Activated B cell treated with CpG ODN at 0.5 μM for 24 hours (primary cell): Measurements from ENCODE around the gene PRMT5. TPM values are rescaled to one million over a fixed set of nuclear protein-coding genes. Genes with fewer than 3 reads are reported as not detected.
"Not testable (repeated sequence)": the region's sequence is repeated elsewhere in the genome, so short reads cannot be mapped to it uniquely, and the experiment has no call there.

Experiments
- ATAC-seq: fragments of 200-7000 bp; cut with Tn5 transposase; one replicate; pipeline ENCODE4 v1.10.0; 2021; ENCODE audit warnings: low read depth, mild to moderate bottlenecking, moderate library complexity
- CTCF ChIA-PET: fragments of 350-600 bp; sonication (Branson Sonifier 250); formaldehyde crosslinking; loops from one replicate; lab custom pipeline; 2021; ENCODE audit warnings: antibody characterized with exemption; lab: Charles Lee
- POLR2A ChIA-PET: fragments of 350-600 bp; sonication (Branson Sonifier 250); formaldehyde crosslinking; loops from one replicate; lab custom pipeline; 2021; ENCODE audit warnings: antibody characterized with exemption; lab: Charles Lee
- DNase-seq: peaks from one replicate; pipeline ENCODE4 v3.0.0; 2022
- H3K27ac Mint-ChIP-seq: one replicate; pipeline ENCODE4 v1.8.0; 2020; ENCODE audit warnings: mixed read lengths
- H3K27me3 Mint-ChIP-seq: one replicate; pipeline ENCODE4 v1.8.0; 2021; ENCODE audit warnings: mixed read lengths
- H3K36me3 Mint-ChIP-seq: one replicate; pipeline ENCODE4 v1.8.0; 2021; ENCODE audit warnings: low read depth, mixed read lengths
- H3K4me1 Mint-ChIP-seq: one replicate; pipeline ENCODE4 v1.8.0; 2021; ENCODE audit warnings: mixed read lengths
- H3K4me3 Mint-ChIP-seq: one replicate; pipeline ENCODE4 v1.8.0; 2020; ENCODE audit warnings: mild to moderate bottlenecking, mixed read lengths
- H3K9me3 Mint-ChIP-seq: one replicate; pipeline ENCODE4 v1.8.0; 2020; ENCODE audit warnings: mixed read lengths
- CTCF ChIP-seq: fragments of 200-600 bp; IDR thresholded peaks from one replicate; pipeline ENCODE4 v1.8.0; 2022; ENCODE audit warnings: antibody characterized with exemption, mild to moderate bottlenecking
- intact Hi-C: fragments of 100-400 bp; cut with micrococcal nuclease; formaldehyde crosslinking; loops from one replicate; pipeline ENCODE4 v1.15.1; 2024
- total RNA-seq: library from RNA; stranded (reverse); gene quantifications from 2 replicates; pipeline ENCODE4 v1.2.3, GENCODE V29; 2022

Gene PRMT5
- total RNA-seq, 1 donor from 2014 or later, result 75.3 TPM

- ATAC-seq (no peak), DNase-seq (no peak)
- Mint-ChIP-seq H3K27ac (no peak overlapping the region), H3K9me3 (no peaks in the 10 kb centered on the region), H3K27me3 (peaks cover 7% of the 10 kb centered on the region), H3K4me3 (no peak overlapping the region), H3K36me3 (no peaks in the 10 kb centered on the region), H3K4me1 (no peaks in the 10 kb centered on the region)
- no peak for TF ChIP-seq CTCF
- POLR2A ChIA-PET, result no interaction called here
- CTCF ChIA-PET, result interaction anchor here (1.4 to 8.0 kb wide), 6 partner anchors 8 to 98 kb away, joined by 3 to 152 read pairs (median 15); partner anchors contain the start of genes AJUBA and CDH24
- intact Hi-C loops, result loop anchor here (5.0 kb wide), 1 partner anchor 216 kb away; no protein-coding TSS in a partner anchor
Observed at GRCh38 chr14:22971152-22971551, 42.0 kb upstream of the PRMT5 start.

GRCh38 chr14:22966783-22967269, 37.6 kb upstream of the PRMT5 start:
- ATAC-seq (no peak), DNase-seq (no peak)
- H3K27ac Mint-ChIP-seq, result no peak overlapping the region
- H3K9me3 Mint-ChIP-seq, result no peaks in the 10 kb centered on the region
- H3K36me3 Mint-ChIP-seq, result no peaks in the 10 kb centered on the region
- ChIA-PET CTCF (no interaction called here), POLR2A (no interaction called here)
- H3K27me3 Mint-ChIP-seq, result peaks cover 2% of the 10 kb centered on the region
- intact Hi-C loops, result no loop called here
- no peak overlapping the region for H3K4me3 Mint-ChIP-seq
- no peaks in the 10 kb centered on the region for H3K4me1 Mint-ChIP-seq
- no peak for TF ChIP-seq CTCF

GRCh38 chr14:22965916-22966782, 37.0 kb upstream of the PRMT5 start:
- ATAC-seq, DNase-seq, CTCF ChIA-PET, H3K4me1 Mint-ChIP-seq, H3K27ac Mint-ChIP-seq, H3K36me3 Mint-ChIP-seq, H3K9me3 Mint-ChIP-seq, intact Hi-C loops, H3K27me3 Mint-ChIP-seq, H3K4me3 Mint-ChIP-seq: not testable (repeated sequence)
- POLR2A ChIA-PET, result interaction anchor here (0.6 kb wide), 1 partner anchor 183 kb away, joined by 3 read pairs; no protein-coding TSS in a partner anchor

- no peaks in the 10 kb centered on the region for H3K36me3 Mint-ChIP-seq
- intact Hi-C loops, result no loop called here
- no peak overlapping the region for H3K4me3 Mint-ChIP-seq
- ATAC-seq, result no peak
- ChIA-PET POLR2A (no interaction called here), CTCF (interaction anchor here (1.0 to 3.9 kb wide), 3 partner anchors 10 to 104 kb away, joined by 3 to 14 read pairs (median 7); no protein-coding TSS in a partner anchor)
- H3K4me1 Mint-ChIP-seq, result peaks cover 3% of the 10 kb centered on the region
- TF ChIP-seq CTCF, result no peak
- no peak overlapping the region for H3K27ac Mint-ChIP-seq
- DNase-seq, result no peak
- H3K27me3 Mint-ChIP-seq, result no peaks in the 10 kb centered on the region
- no peaks in the 10 kb centered on the region for H3K9me3 Mint-ChIP-seq
Observed at GRCh38 chr14:22962061-22962676, 33.0 kb upstream of the PRMT5 start.

GRCh38 chr14:22955702-22956569, 26.8 kb upstream of the PRMT5 start:
- no peak for TF ChIP-seq CTCF
- peaks cover 13% of the 10 kb centered on the region for H3K36me3 Mint-ChIP-seq
- ATAC-seq, result no peak
- H3K4me1 Mint-ChIP-seq, result peaks cover 13% of the 10 kb centered on the region
- no peaks in the 10 kb centered on the region for H3K27me3 Mint-ChIP-seq
- H3K9me3 Mint-ChIP-seq, result no peaks in the 10 kb centered on the region
- CTCF ChIA-PET, result interaction anchor here (0.8 to 2.4 kb wide), 12 partner anchors 10 to 113 kb away, joined by 3 to 12 read pairs (median 4); partner anchors contain the start of genes CDH24 and PRMT5
- intact Hi-C loops, result loop anchor here (2.0 kb wide), 1 partner anchor 79 kb away; the partner anchor contains the start of gene PSMB5
- POLR2A ChIA-PET, result interaction anchor here (0.7 to 2.9 kb wide), 12 partner anchors 9 to 345 kb away, joined by 3 to 30 read pairs (median 5); partner anchors contain the start of genes AJUBA, CDH24, LRP10 and PRMT5
- no peak for DNase-seq
- peak overlapping the region; percentile 90 for H3K4me3 Mint-ChIP-seq
- peak overlapping the region; percentile 86 for H3K27ac Mint-ChIP-seq
